Lower lobe of right lung (tissue), 2 donors: ENCODE results near the gene NOS1AP. TPM values are rescaled to one million over a fixed set of nuclear protein-coding genes. Genes with fewer than 3 reads are reported as not detected.

ENCODE experiments used
- ATAC-seq, 2 donors: fragments of 200-7000 bp; cut with Tn5 transposase; one replicate each; pipeline ENCODE4 v1.9.1; 2020 to 2022; ENCODE audit warnings: mild to moderate bottlenecking in 2 of 2, moderate library complexity in 2 of 2
- DNase-seq: peaks from one replicate; pipeline ENCODE4 v3.0.0-alpha.2; 2020
- H3K27ac ChIP-seq: fragments of 200-600 bp; one replicate; pipeline ENCODE4 v1.8.0; 2022
- H3K27me3 ChIP-seq: fragments of 200-600 bp; one replicate; pipeline ENCODE4 v1.8.0; 2022; ENCODE audit warnings: low read depth
- H3K36me3 ChIP-seq: fragments of 200-600 bp; one replicate; pipeline ENCODE4 v1.8.0; 2022; ENCODE audit warnings: mild to moderate bottlenecking
- H3K4me1 ChIP-seq: fragments of 200-600 bp; one replicate; pipeline ENCODE4 v1.8.0; 2022
- H3K4me3 ChIP-seq: fragments of 200-600 bp; one replicate; pipeline ENCODE4 v1.8.0; 2022; ENCODE audit warnings: mild to moderate bottlenecking
- H3K9me3 ChIP-seq: fragments of 200-600 bp; one replicate; pipeline ENCODE4 v1.8.0; 2022
- intact Hi-C: fragments of 100-400 bp; cut with DNase I; formaldehyde crosslinking; loops from one replicate; pipeline ENCODE4 v1.11.0; 2022
- total RNA-seq: library from RNA; stranded (reverse); fragmentation: NEBNext Ultra II Directional; extraction: Animal tissue kit (Norgen Biotek cat#: 25700); gene quantifications from one replicate; pipeline ENCODE4 v1.2.1, GENCODE V29; 2021
- TF ChIP-seq, protein P1 (sequence below): fragments of 200-600 bp; IDR thresholded peaks from one replicate; pipeline ENCODE4 v1.8.0; 2022; ENCODE audit warnings: antibody characterized with exemption, mild to moderate bottlenecking
- donor health status: DM: no; HTN: yes; CAD: no; lungs with severe emphysema.

Gene NOS1AP
- total RNA-seq, 1 donor from 2014 or later, result 3.6 TPM

DNA sequence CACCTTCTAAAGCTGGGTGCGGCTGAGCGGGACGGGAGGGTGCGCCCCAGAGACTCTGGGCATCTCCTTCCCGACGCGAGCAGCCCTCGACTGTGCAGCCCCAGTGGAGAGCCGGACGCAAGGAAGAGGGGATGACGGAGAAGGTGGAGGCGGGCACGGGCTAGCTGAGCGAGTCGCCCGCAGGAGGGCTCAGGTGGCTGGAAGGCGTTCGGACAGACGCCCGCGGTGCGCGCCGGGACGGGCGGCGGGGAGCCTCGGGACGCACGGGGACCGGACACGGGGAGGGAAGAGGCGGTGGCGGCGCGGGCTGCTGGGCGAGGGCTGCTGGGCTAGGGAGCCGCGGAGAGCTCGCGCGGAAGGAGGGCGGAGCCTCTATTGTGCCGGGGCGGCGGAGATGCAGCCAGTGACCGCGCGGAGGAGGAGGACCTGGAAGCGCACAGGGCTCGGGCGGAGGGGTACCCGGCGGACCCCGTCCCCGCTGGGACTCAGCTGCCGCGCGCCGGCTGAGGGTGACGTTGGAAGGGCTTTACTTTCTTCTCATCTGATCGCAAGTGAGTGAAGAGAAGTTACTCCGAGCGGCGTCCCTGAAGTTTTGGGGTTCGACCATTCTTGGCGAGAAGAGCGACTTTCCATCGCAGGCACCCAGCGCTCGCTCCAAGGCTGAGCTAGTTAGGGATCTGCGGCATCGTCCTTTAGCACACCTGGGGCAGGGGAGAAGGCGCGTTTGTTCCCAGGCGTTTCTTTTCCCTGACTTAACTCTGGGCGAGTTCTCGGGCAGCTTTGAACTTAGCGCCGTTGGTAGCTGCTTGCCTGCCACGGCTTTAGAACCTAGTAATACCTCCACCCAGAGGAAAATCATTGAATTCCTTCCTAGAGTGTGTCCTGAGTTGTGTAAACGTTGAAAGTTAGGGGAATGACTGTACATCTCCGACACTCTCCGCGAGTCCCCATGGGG, 45.7 kb upstream of the NOS1AP start, which contains the start of gene OLFML2B:
Gene OLFML2B (minus strand): TSS at position 323 of the 955 bp plus-strand sequence. CDS start 439 bp downstream, outside the sequence.
- DNase-seq (peak; percentile 75), ATAC-seq (peak; percentile 91 to 92)
- peak within 1 kb of the TSS; percentile 66 for H3K27ac ChIP-seq

DNA sequence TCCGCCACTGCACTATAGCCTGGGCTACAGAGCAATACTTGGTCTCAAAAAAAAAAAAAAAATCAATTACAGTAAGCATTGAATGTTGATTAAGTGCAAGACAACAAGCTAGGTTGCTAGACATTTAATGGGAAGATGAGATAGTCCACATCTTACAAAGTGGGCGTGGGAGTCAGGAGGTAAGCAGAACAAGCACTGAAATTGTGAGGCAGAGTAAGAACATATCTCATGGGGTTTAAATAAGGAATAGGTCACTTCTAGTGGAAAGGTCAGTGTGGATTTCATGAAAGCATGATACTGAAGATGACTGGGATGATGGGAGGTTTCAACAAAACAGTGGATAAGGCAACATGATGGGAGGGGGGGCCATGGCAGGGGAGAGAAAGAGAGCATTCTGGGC, 44.0 kb upstream of the NOS1AP start:
- no peak overlapping the region for H3K27ac ChIP-seq
- no peak for ATAC-seq
- no peaks in the 10 kb centered on the region for H3K9me3 ChIP-seq
- DNase-seq, result no peak
- TF ChIP-seq, protein P1, sequence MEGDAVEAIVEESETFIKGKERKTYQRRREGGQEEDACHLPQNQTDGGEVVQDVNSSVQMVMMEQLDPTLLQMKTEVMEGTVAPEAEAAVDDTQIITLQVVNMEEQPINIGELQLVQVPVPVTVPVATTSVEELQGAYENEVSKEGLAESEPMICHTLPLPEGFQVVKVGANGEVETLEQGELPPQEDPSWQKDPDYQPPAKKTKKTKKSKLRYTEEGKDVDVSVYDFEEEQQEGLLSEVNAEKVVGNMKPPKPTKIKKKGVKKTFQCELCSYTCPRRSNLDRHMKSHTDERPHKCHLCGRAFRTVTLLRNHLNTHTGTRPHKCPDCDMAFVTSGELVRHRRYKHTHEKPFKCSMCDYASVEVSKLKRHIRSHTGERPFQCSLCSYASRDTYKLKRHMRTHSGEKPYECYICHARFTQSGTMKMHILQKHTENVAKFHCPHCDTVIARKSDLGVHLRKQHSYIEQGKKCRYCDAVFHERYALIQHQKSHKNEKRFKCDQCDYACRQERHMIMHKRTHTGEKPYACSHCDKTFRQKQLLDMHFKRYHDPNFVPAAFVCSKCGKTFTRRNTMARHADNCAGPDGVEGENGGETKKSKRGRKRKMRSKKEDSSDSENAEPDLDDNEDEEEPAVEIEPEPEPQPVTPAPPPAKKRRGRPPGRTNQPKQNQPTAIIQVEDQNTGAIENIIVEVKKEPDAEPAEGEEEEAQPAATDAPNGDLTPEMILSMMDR, result no peak
- H3K27me3 ChIP-seq, result peaks cover 39% of the 10 kb centered on the region
- intact Hi-C loops, result no loop called here
- H3K36me3 ChIP-seq, result no peaks in the 10 kb centered on the region
- H3K4me3 ChIP-seq, result no peak overlapping the region
- H3K4me1 ChIP-seq, result peaks cover 30% of the 10 kb centered on the region

More for the DNA sequence above, 45.7 kb upstream of the NOS1AP start, which contains the start of gene OLFML2B:
- peak within 1 kb of the TSS; percentile 68 for H3K4me3 ChIP-seq
- peaks cover 39% of the 10 kb centered on the region for H3K4me1 ChIP-seq
- H3K9me3 ChIP-seq, result no peaks in the 10 kb centered on the region
- intact Hi-C loops, result no loop called here
- H3K36me3 ChIP-seq, result no peaks in the 10 kb centered on the region
- H3K27me3 ChIP-seq, result peaks cover 34% of the 10 kb centered on the region
- TF ChIP-seq, protein P1, result peak; percentile 17

- TF ChIP-seq, protein P1, result no peak
- Histone ChIP-seq H3K27me3 (peaks cover 39% of the 10 kb centered on the region), H3K36me3 (no peaks in the 10 kb centered on the region), H3K4me1 (peaks cover 21% of the 10 kb centered on the region), H3K4me3 (no peak overlapping the region), H3K9me3 (no peaks in the 10 kb centered on the region), H3K27ac (no peak overlapping the region)
- intact Hi-C loops, result no loop called here
- no peak for DNase-seq
- no peak for ATAC-seq
These were observed 42.6 kb upstream of the NOS1AP start for GRCh38 chr1:162026881-162027280.

GRCh38 chr1:162028726-162029125, 40.8 kb upstream of the NOS1AP start:
- H3K27me3 ChIP-seq, result peaks cover 26% of the 10 kb centered on the region
- intact Hi-C loops, result no loop called here
- H3K27ac ChIP-seq, result no peak overlapping the region
- no peaks in the 10 kb centered on the region for H3K36me3 ChIP-seq
- H3K4me1 ChIP-seq, result peaks cover 15% of the 10 kb centered on the region
- DNase-seq (no peak), ATAC-seq (peak; percentile 42)
- H3K9me3 ChIP-seq, result no peaks in the 10 kb centered on the region
- TF ChIP-seq, protein P1, result no peak
- no peak overlapping the region for H3K4me3 ChIP-seq

- H3K4me1 ChIP-seq, result peaks cover 10% of the 10 kb centered on the region
- H3K27ac ChIP-seq, result no peak overlapping the region
- no peak overlapping the region for H3K4me3 ChIP-seq
- peaks cover 22% of the 10 kb centered on the region for H3K27me3 ChIP-seq
- no peak for ATAC-seq
- no peak for DNase-seq
- TF ChIP-seq, protein P1, result no peak
- no peaks in the 10 kb centered on the region for H3K36me3 ChIP-seq
- no peaks in the 10 kb centered on the region for H3K9me3 ChIP-seq
- intact Hi-C loops, result no loop called here
These were observed 40.3 kb upstream of the NOS1AP start for GRCh38 chr1:162029157-162029556.
